Superior temporal gyrus (tissue), 1 donor: ENCODE results near the gene GRIP2.

Source experiments
- DNase-seq: peaks from one replicate; pipeline ENCODE4 v3.0.0-alpha.2; 2016; ENCODE audit errors: extremely low spot score

Gene GRIP2

DNA sequence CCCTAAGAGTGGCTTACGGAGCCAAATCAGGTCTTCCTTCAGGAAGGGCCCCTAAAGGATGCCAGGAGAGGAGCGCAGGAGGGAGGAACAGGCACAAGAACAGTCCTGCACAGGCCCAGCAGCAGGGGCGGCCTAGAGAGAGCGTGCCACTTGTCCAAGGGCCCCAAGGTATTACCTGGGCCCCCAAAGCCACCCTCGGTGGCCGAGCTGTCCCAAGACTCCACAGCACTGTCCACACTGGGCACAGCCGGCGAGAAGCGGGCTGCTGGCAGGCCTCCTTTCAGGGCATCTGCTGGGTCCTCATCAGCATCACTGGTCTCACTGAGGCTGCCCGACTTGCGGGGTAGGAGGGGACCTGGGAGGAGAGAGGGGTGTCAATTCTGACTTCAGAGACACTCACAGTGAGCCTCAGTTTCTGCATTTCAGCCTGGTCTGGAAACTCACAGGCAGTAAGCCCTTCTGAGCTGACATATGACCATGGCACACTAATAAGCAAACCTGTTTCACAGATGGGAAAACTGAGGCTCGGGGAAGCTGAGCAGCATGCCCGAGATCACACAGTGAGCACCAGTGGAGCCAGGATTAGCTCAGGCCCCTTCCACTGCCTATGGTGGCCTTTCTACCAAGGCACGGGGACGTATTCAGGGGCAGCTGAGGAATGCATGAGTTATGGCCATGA lies 33.4 kb downstream of the GRIP2 start:
- DNase-seq, result no peak

- no peak for DNase-seq
These were observed 34.2 kb downstream of the GRIP2 start for GRCh38 chr3:14505803-14506500.

DNA sequence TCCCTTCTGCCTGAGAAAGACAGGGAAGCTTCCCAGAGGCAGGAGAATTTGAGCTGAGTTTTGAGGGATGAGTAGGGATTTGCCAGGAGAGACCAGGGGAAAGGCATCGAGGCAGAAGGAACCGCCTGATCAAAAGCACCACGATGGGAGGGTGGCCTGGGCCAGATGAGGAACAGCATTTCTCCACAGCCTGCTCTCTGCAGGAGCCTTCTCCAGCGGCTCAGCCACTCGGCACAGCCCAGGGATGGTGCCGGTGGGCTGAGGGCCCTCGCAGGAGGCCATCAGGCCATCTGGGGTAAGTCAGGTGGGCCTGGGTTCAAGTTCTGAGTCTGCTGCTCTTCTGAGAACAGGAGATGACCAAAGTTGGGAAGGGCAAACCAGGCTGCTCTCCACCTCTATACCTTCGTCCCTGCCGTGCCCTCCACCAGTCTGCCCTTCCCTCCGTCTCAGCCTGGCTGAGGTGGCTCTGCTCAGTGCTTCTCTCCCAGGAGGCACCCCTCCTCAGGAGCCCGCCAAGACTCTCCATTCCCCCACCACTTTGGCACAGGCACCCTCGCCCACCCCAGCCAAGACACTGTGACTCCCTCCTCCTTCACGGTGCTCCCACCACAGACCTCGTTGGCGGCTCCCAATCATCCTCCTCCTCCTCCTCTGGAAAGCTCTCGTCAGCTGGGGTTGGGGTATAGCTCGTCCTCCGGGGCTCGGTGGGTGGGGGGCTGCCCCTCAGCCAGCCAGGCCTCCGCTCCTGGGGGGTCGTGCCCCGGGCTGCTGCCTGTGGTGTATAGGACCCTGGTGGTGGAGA lies 34.9 kb downstream of the GRIP2 start:
- no peak for DNase-seq

DNA sequence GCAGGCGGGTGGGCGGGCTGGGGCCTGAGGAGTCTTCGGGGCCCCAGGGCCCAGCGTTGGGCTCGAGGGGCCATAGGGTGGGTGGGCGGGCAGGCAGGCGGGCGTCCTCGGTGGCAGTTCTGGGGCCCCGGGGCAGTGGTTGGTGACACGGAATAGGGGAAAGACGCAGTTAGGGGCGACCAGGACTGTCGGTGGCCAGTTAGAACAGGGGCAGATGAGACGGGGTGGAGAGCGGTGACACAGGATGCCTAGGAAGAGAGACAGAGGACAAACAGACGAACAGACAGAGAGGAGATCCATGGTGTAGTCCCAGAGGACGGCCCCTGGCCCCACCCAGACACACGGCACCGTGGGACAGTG lies 36.5 kb downstream of the GRIP2 start:
- no peak for DNase-seq

- no peak for DNase-seq
These were observed 37.0 kb downstream of the GRIP2 start for GRCh38 chr3:14503033-14503705.

GRCh38 chr3:14502472-14502871 lies 37.7 kb downstream of the GRIP2 start:
- DNase-seq, result no peak

- DNase-seq, result no peak
These were observed 42.8 kb downstream of the GRIP2 start for GRCh38 chr3:14497321-14497720.

- DNase-seq, result no peak
These were observed 43.8 kb downstream of the GRIP2 start for GRCh38 chr3:14496351-14496750.

DNA sequence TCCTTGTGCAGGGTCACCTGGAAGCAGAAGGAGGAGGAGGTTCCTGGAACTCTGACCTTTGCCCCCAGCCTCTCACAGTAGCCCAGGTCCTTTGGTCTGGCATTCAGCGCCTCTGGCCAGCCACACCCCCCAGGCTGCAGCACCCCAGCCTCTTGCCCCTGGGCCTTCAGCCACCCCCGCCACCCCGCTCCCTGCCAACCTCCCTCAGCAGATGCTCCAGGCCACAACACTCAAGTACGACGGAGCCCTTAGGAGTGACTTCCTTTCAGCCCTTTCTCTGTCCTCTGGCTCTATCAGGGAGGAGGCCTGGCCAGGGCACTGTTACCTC lies 45.2 kb downstream of the GRIP2 start:
- no peak for DNase-seq

DNA sequence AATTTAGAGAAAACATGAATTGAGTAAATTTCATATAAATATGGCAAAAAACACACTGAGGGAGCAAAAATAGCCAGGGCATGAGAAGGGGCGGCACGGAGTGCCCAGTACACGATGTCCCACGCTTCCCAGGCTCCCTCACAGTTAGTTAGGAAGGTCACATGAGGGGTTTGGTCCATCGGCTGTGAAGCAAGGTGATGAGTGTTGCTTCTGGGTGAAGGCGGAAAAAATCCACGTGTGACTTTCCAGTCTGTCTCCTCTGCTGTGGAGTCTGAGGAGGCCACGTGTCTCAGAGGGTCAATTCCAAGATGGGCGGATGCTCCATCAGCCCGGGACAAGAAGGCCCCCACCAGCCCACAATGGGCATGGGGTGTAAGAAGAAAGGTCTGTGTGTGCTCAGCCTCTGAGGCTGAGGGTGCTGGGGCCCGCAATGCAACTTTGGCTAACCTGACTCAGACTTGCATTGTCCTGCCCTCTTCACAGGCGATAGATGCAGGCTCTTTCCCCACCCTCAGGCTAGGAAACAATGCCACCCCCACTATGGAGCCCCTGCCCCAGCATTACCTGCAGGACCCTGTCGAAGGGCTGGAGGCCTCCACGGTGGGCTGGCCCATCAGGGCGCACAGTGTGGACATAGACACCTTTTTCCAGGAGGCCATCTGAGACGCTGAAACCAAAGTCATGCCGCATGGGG lies 45.7 kb downstream of the GRIP2 start:
- no peak for DNase-seq

GRCh38 chr3:14492948-14493881 lies 46.9 kb downstream of the GRIP2 start:
- no peak for DNase-seq

DNA sequence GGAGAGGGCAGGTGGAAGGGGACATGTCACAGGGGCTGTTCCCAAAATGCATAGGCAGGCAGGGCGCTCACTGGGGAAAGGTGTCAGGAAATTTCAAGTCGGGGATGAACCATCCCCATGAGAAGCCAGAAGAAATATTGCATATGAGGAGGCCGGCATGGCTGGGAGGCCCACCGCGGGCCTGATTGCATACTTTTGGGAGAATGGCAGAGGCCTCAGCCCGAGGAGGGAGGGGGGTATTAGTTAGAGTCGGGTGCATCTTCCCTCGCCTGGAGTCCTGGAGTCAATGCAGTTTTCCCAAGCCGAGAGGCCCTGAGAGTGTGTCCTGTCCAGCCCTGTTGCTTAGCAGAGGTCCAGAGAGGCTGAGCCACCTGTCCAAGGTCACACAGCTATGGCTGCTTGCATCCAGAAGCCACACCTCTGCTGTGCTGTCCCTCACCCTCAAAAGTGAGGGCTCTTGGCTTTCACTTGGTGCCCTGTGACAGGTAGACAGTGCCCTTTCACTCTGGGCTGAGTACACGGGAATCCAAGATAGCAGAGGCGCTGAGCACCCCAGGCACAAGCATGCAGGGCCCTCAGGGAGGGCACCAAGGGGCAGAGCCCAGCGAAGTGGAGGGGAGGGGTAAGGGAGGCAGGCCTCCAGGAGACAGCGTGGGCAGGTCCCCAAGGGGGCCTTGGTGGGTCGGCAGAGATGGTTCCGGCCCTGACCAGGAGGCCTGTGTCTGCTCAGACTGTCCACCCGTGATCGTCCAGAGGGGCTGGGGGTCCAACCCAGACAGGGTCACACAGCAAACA lies 48.5 kb downstream of the GRIP2 start:
- DNase-seq, result no peak

GRCh38 chr3:14490831-14491230 lies 49.3 kb downstream of the GRIP2 start:
- DNase-seq, result no peak

DNA sequence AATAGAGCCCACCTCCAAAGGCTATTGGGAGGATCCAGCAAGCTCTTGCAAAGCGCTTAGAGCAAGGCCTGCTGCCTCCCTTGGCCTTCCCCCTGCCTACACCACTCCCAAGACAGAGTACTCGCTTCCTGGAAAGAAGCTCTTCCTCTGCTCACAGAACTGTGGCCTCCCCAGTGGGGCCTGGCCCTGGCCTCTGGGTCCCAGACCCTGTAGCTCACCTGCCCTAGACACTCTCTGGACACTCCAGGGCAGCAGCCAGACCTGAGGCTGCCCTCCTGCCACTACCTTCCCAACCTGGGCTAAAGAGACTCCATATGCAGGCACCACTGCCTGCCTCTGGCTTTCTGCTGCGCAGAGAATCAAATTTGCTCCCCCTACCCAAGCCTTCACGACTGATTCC lies 49.9 kb downstream of the GRIP2 start:
- no peak for DNase-seq

DNA sequence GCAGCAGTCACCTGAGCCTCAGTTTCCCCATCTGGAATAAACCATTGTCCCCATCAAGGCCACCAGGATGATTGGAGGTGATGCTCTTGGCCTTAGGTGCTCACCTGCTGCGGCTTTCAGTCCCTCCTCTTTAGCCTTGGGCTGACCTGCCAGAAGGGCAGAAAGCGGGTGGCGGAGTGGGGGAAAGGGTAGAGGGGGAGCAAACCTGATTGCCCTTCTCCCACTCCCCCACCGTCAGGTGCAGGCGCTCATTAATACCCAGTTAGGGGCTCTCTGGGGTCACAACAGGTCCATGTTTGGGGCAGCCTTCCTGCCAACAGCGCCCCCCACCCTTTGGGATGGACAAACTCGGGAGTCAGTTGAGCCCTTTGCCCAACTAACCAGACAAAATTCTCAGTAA lies 50.5 kb downstream of the GRIP2 start:
- DNase-seq, result no peak

DNA sequence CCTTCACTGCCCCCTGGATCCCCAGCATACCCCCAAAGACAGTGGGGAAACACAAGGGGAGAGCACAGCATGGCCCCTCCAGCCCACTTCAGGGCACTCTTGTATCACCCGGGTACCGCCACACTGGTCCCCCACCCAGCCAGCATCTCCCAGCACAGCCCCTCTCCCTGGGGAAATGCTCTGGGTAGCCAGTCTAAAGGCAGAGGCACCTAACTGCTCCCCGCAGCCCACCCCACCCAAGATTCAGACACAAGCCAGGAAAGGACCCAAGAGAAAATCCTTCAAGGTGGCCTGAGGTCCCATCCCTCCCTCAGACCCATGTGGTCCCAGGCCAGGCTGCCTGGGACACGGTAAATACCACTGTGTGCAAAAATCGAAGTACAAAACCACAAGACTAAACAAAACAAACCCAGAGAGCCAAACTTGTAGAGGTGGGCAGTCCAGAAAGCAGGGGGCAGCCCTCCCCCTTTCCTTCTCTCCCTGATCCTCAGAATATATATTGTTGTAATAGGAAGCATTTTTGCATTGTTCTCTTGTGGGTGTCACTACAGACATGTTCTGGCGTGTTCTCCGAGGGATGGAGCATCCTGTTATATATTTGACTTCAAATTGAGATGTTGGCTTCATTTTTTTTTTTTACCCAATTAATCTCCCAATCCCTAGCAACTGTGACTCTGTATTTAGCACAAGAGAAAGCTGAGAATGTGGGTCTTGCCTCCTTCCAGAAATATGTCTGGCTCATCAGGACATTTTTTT lies 51.7 kb downstream of the GRIP2 start:
- DNase-seq, result no peak

GRCh38 chr3:14487821-14488220 lies 52.3 kb downstream of the GRIP2 start:
- no peak for DNase-seq

GRCh38 chr3:14487086-14487485 lies 53.1 kb downstream of the GRIP2 start:
- no peak for DNase-seq

GRCh38 chr3:14486460-14486859 lies 53.7 kb downstream of the GRIP2 start:
- no peak for DNase-seq
